Neural progenitor cell (in vitro differentiated cells): ENCODE data around the gene TPI1.

Source experiments
- EZH2 ChIP-seq: fragments of 200-600 bp; sonication (generic); IDR thresholded peaks from 2 replicates; pipeline ENCODE4 v1.6.1; 2017; ENCODE audit warnings: antibody characterized with exemption, mild to moderate bottlenecking, moderate library complexity
- EZH2phosphoT487 ChIP-seq: fragments of 200-600 bp; sonication (generic); IDR thresholded peaks from 2 replicates; pipeline ENCODE4 v1.6.1; 2017; ENCODE audit warnings: antibody characterized with exemption
- TF ChIP-seq, protein P1 (sequence below): fragments of 200-600 bp; sonication (generic); IDR thresholded peaks from 2 replicates; pipeline ENCODE4 v1.5.1; 2017; ENCODE audit warnings: antibody characterized with exemption, mild to moderate bottlenecking

GRCh38 chr12:6849976-6850560, 17.3 kb upstream of the TPI1 start:
- TF ChIP-seq, protein P1, sequence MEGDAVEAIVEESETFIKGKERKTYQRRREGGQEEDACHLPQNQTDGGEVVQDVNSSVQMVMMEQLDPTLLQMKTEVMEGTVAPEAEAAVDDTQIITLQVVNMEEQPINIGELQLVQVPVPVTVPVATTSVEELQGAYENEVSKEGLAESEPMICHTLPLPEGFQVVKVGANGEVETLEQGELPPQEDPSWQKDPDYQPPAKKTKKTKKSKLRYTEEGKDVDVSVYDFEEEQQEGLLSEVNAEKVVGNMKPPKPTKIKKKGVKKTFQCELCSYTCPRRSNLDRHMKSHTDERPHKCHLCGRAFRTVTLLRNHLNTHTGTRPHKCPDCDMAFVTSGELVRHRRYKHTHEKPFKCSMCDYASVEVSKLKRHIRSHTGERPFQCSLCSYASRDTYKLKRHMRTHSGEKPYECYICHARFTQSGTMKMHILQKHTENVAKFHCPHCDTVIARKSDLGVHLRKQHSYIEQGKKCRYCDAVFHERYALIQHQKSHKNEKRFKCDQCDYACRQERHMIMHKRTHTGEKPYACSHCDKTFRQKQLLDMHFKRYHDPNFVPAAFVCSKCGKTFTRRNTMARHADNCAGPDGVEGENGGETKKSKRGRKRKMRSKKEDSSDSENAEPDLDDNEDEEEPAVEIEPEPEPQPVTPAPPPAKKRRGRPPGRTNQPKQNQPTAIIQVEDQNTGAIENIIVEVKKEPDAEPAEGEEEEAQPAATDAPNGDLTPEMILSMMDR = no peak
- TF ChIP-seq EZH2 = no peak
- no peak for TF ChIP-seq EZH2phosphoT487
